ENCODE results near the gene C5.

DNA sequence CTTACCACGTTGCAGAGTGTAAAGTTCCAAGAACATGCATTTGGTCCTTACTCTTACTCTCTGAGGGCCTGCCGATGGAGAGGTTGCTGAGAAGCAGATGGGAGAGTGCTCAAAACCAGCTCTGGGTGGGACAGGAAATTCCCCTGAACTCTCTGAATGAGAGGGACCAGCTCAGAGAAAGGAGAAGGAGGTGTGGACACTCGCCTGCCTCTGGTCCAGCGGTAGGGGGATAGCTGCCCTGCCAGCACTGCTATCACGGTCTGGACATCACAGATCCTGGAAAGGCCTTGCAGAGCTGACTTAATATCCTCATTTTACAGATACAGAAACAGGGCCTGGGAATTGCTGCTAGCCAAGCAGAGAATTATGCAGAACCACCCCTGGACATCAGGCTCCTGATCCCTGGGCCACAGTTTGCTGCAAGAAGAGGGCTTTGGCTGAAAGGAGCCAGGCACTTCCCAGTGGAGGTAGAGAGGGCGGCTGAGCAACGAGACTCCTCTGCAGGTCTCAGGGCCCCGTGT, 128.4 kb downstream of the C5 start:
- TF ChIP-seq, protein P1, sequence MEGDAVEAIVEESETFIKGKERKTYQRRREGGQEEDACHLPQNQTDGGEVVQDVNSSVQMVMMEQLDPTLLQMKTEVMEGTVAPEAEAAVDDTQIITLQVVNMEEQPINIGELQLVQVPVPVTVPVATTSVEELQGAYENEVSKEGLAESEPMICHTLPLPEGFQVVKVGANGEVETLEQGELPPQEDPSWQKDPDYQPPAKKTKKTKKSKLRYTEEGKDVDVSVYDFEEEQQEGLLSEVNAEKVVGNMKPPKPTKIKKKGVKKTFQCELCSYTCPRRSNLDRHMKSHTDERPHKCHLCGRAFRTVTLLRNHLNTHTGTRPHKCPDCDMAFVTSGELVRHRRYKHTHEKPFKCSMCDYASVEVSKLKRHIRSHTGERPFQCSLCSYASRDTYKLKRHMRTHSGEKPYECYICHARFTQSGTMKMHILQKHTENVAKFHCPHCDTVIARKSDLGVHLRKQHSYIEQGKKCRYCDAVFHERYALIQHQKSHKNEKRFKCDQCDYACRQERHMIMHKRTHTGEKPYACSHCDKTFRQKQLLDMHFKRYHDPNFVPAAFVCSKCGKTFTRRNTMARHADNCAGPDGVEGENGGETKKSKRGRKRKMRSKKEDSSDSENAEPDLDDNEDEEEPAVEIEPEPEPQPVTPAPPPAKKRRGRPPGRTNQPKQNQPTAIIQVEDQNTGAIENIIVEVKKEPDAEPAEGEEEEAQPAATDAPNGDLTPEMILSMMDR (IDR thresholded peaks at IDR 0.05; ENCODE audit: low read length), result no peak
- TF ChIP-seq EZH2 (optimal IDR thresholded peaks at IDR 0.05; ENCODE audit: low read depth, low read length) (no peak), EZH2phosphoT487 (IDR thresholded peaks at IDR 0.05; ENCODE audit: low read length) (no peak)

All from MM.1S (cell line).